Liver (tissue), 9 donors: ENCODE results near the gene NAPB. TPM values are rescaled to one million over a fixed set of nuclear protein-coding genes. Genes with fewer than 3 reads are reported as not detected.

Source experiments
- DNase-seq: peaks from one replicate; pipeline ENCODE4 v3.0.0-alpha.2; 2017; ENCODE audit warnings: low spot score
- H3K27ac ChIP-seq, 2 donors: one replicate each; pipeline ENCODE4 v1.7.0; 2013; ENCODE audit warnings: inconsistent platforms in 2 of 2, low read length in 2 of 2, control low read depth in 1 of 2, low read depth in 1 of 2, mild to moderate bottlenecking in 1 of 2
- H3K27me3 ChIP-seq, 4 donors: one replicate each; pipeline versions ENCODE4 v1.6.1 to v1.7.0; 2013; ENCODE audit warnings: low read length in 3 of 4, inconsistent platforms in 1 of 4, mild to moderate bottlenecking in 1 of 4, moderate library complexity in 1 of 4; ENCODE audit not compliant: control insufficient read depth in 4 of 4, insufficient read depth in 4 of 4
- H3K36me3 ChIP-seq, 4 donors: one replicate each; pipeline versions ENCODE4 v1.6.1 to v1.7.0; 2013; ENCODE audit warnings: low read length in 3 of 4, mild to moderate bottlenecking in 3 of 4, low read depth in 1 of 4, moderate library complexity in 1 of 4; ENCODE audit not compliant: control insufficient read depth in 4 of 4, insufficient read depth in 3 of 4
- H3K4me1 ChIP-seq, 4 donors: one replicate each; pipeline versions ENCODE4 v1.6.1 to v1.7.0; 2013; ENCODE audit warnings: low read length in 3 of 4, mild to moderate bottlenecking in 3 of 4, moderate library complexity in 1 of 4; ENCODE audit not compliant: control insufficient read depth in 4 of 4, insufficient read depth in 4 of 4
- H3K4me3 ChIP-seq, 3 donors: one replicate each; pipeline versions ENCODE4 v1.6.1 to v1.7.0; 2013; ENCODE audit warnings: low read length in 3 of 3, control low read depth in 1 of 3, low read depth in 1 of 3, mild to moderate bottlenecking in 1 of 3
- H3K9ac ChIP-seq, 2 donors: one replicate each; pipeline ENCODE4 v1.7.0; 2013; ENCODE audit warnings: low read length in 2 of 2, mild to moderate bottlenecking in 2 of 2, moderate library complexity in 2 of 2, control low read depth in 1 of 2, low read depth in 1 of 2
- H3K9me3 ChIP-seq, 4 donors: one replicate each; pipeline versions ENCODE4 v1.6.1 to v1.7.0; 2013; ENCODE audit warnings: low read length in 3 of 4; ENCODE audit not compliant: control insufficient read depth in 4 of 4
- ATF3 ChIP-seq: IDR thresholded peaks from 2 replicates; pipeline ENCODE4 v1.6.1; 2016; ENCODE audit warnings: antibody characterized with exemption
- CTCF ChIP-seq: fragments of 150-350 bp; IDR thresholded peaks from 2 replicates; pipeline ENCODE4 v1.5.1; 2017; ENCODE audit warnings: improper control_type of control experiment, low read depth, low read length; ENCODE audit not compliant: missing input control
- EGR1 ChIP-seq, 2 donors: IDR thresholded peaks; 2 replicates each; pipeline ENCODE4 v1.6.1; 2016 to 2018; ENCODE audit warnings: antibody characterized with exemption in 2 of 2, low read depth in 2 of 2
- FOXA1 ChIP-seq: IDR thresholded peaks from 2 replicates; pipeline ENCODE4 v1.6.1; 2016; ENCODE audit warnings: antibody characterized with exemption
- FOXA2 ChIP-seq: IDR thresholded peaks from 2 replicates; pipeline ENCODE4 v1.6.1; 2016; ENCODE audit warnings: antibody characterized with exemption
- GABPA ChIP-seq, 2 donors: IDR thresholded peaks in 1 of 2; conservative IDR thresholded peaks in 1 of 2; 2 replicates each; pipeline ENCODE4 v1.6.1; 2016; ENCODE audit warnings: antibody characterized with exemption in 2 of 2, mild to moderate bottlenecking in 1 of 2, moderate library complexity in 1 of 2
- HNF4A ChIP-seq, 2 donors: conservative IDR thresholded peaks; 2 replicates each; pipeline ENCODE4 v1.6.1; 2016; ENCODE audit warnings: antibody characterized with exemption in 2 of 2, mild to moderate bottlenecking in 2 of 2
- HNF4G ChIP-seq: IDR thresholded peaks from 2 replicates; pipeline ENCODE4 v1.6.1; 2016; ENCODE audit warnings: antibody characterized with exemption
- JUND ChIP-seq, 2 donors: IDR thresholded peaks; 2 replicates each; pipeline ENCODE4 v1.6.1; 2016; ENCODE audit warnings: antibody characterized with exemption in 2 of 2
- MAX ChIP-seq: IDR thresholded peaks from 2 replicates; pipeline ENCODE4 v1.6.1; 2016; ENCODE audit warnings: antibody characterized with exemption
- NR2F2 ChIP-seq: IDR thresholded peaks from 2 replicates; pipeline ENCODE4 v1.6.1; 2016; ENCODE audit warnings: antibody characterized with exemption
- RAD21 ChIP-seq, 2 donors: IDR thresholded peaks; 2 replicates each; pipeline ENCODE4 v1.6.1; 2016; ENCODE audit warnings: antibody characterized with exemption in 2 of 2, mild to moderate bottlenecking in 2 of 2
- REST ChIP-seq: IDR thresholded peaks from 2 replicates; pipeline ENCODE4 v1.6.1; 2016; ENCODE audit warnings: antibody characterized with exemption, mild to moderate bottlenecking
- RXRA ChIP-seq, 2 donors: IDR thresholded peaks; 2 replicates each; pipeline ENCODE4 v1.6.1; 2017 to 2018; ENCODE audit warnings: antibody characterized with exemption in 2 of 2, mild to moderate bottlenecking in 1 of 2
- SP1 ChIP-seq: IDR thresholded peaks from 2 replicates; pipeline ENCODE4 v1.6.1; 2018; ENCODE audit warnings: antibody characterized with exemption, mild to moderate bottlenecking
- TAF1 ChIP-seq: conservative IDR thresholded peaks from 2 replicates; pipeline ENCODE4 v1.6.1; 2016; ENCODE audit warnings: antibody characterized with exemption, mild to moderate bottlenecking
- YY1 ChIP-seq: IDR thresholded peaks from 2 replicates; pipeline ENCODE4 v1.6.1; 2016; ENCODE audit warnings: antibody characterized with exemption, mild to moderate bottlenecking
- ZBTB33 ChIP-seq: IDR thresholded peaks from 2 replicates; pipeline ENCODE4 v1.6.1; 2016; ENCODE audit warnings: antibody characterized with exemption
- WGBS: extraction: QIAGEN DNeasy Blood & Tissue Kit; methylation state at CpG from one replicate; pipeline ENCODE4 v1.1.7; 2013; 5-methylcytosine and 5-hydroxymethylcytosine counted together
- polyA plus RNA-seq, 2 donors: library from polyadenylated mRNA; stranded (reverse) in 1 of 2; unstranded in 1 of 2; fragments of 200-250 nt in 1 of 2; fragments of >200 nt in 1 of 2; fragmentation: Nextera tagmentation in 1 of 2; extraction: Ambion mirVana in 1 of 2; gene quantifications; one replicate each; pipeline versions ENCODE4 v1.2.1 to v1.2.3, GENCODE V29; 2013 to 2015
- total RNA-seq, 2 donors: library from RNA; depleted of rRNA; stranded (reverse); fragments of >200 nt; gene quantifications; one replicate each; pipeline ENCODE4 v1.2.3, GENCODE V29; 2014
- donor health status: healthy.
- donor health status: healthy.
- donor health status: healthy.
- donor health status: healthy.
- donor health status: healthy.

NAPB gene
- total and polyA plus RNA-seq, 4 donors = 2.4 to 10.6 (median 4.5) TPM

DNA sequence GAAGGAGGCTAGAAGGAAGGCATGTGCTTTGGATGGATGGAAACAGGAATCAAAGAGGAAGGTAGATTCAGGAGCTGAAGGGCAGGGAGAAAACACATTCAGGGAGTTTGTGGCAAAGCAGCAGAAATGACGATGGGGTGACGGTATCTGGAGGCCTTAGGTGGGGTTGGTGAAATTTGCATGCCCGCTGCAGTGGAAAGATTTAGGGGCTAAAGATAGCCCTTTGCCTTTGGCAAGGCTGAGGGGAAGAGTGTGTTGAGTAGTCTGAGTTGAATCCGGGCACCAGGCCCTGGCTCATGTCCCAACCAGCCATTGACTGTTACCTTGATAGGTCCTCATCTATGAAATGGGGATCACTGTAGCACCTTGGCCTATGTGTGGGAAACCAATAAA is 58.0 kb downstream of the NAPB start:
- Histone ChIP-seq H3K27ac (peak overlapping the region; percentile 94), H3K9ac (no peak overlapping the region), H3K27me3 (no peaks in the 10 kb centered on the region), H3K4me1 (peaks cover 7 to 54% (median 31%) of the 10 kb centered on the region in 4 donors), H3K4me3 (peak overlapping the region in 2 of 3 donors; percentile 73 to 87), H3K36me3 (peaks cover 0 to 9% (median 1%) of the 10 kb centered on the region in 4 donors), H3K9me3 (no peaks in the 10 kb centered on the region)
- WGBS = 73% methylated on average over 4 of the region's 4 CpGs
- TF ChIP-seq RXRA (IDR thresholded peaks at IDR 0.05) = no peak
- TF ChIP-seq RAD21 (IDR thresholded peaks at IDR 0.05) = no peak
- TF ChIP-seq HNF4G = no peak
- TF ChIP-seq NR2F2 = no peak
- TF ChIP-seq CTCF = no peak
- TF ChIP-seq HNF4A (conservative IDR thresholded peaks at IDR 0.05) = no peak
- TF ChIP-seq ATF3 = no peak
- no peak for TF ChIP-seq JUND (IDR thresholded peaks at IDR 0.05)
- no peak for TF ChIP-seq YY1
- TF ChIP-seq SP1 = no peak
- no peak for TF ChIP-seq GABPA (IDR thresholded peaks at IDR 0.05 in 1 of 2, conservative IDR thresholded peaks at IDR 0.05 in 1 of 2)
- no peak for TF ChIP-seq FOXA2
- TF ChIP-seq ZBTB33 = no peak
- no peak for TF ChIP-seq MAX
- no peak for TF ChIP-seq EGR1 (IDR thresholded peaks at IDR 0.05; ENCODE audit: low read depth in 2 of 2)
- no peak for TF ChIP-seq REST
- no peak for TF ChIP-seq TAF1
- TF ChIP-seq FOXA1 = no peak
- no peak for DNase-seq
